GM18519 (cell line): Measurements from ENCODE around the gene CLIC5.

Experiments used
- ATAC-seq: cut with Tn5 transposase; IDR thresholded peaks from one replicate; pipeline ENCODE4 v1.9.1; 2021; ENCODE audit warnings: mild to moderate bottlenecking, moderate library complexity; ENCODE audit not compliant: unreplicated experiment, low FRiP score

Gene CLIC5

GRCh38 chr6:45900808-45901752 is 114.6 kb downstream of the CLIC5 start:
- no peak for ATAC-seq

GRCh38 chr6:45899683-45899946 is 116.0 kb downstream of the CLIC5 start:
- no peak for ATAC-seq

GRCh38 chr6:45898941-45899682 is 116.5 kb downstream of the CLIC5 start:
- ATAC-seq, result no peak

GRCh38 chr6:45896783-45897441 is 118.7 kb downstream of the CLIC5 start:
- ATAC-seq, result no peak

GRCh38 chr6:45895569-45895968 is 120.1 kb downstream of the CLIC5 start:
- ATAC-seq, result no peak

- no peak for ATAC-seq
These were observed 122.9 kb downstream of the CLIC5 start for GRCh38 chr6:45892696-45893245.

- ATAC-seq, result no peak
These were observed 123.5 kb downstream of the CLIC5 start for GRCh38 chr6:45892196-45892595.

- ATAC-seq, result no peak
These were observed 128.9 kb downstream of the CLIC5 start for GRCh38 chr6:45886776-45887175.

GRCh38 chr6:45884336-45884735 is 131.3 kb downstream of the CLIC5 start:
- no peak for ATAC-seq

- no peak for ATAC-seq
These were observed 133.0 kb downstream of the CLIC5 start for GRCh38 chr6:45882671-45883070.

GRCh38 chr6:45881705-45882467 is 133.8 kb downstream of the CLIC5 start:
- ATAC-seq, result no peak

GRCh38 chr6:45880676-45881075 is 135.0 kb downstream of the CLIC5 start:
- ATAC-seq, result no peak

- no peak for ATAC-seq
These were observed 135.5 kb downstream of the CLIC5 start for GRCh38 chr6:45880159-45880558.

- no peak for ATAC-seq
These were observed 137.6 kb downstream of the CLIC5 start for GRCh38 chr6:45877970-45878590.

- ATAC-seq, result no peak
These were observed 142.8 kb downstream of the CLIC5 start for GRCh38 chr6:45872827-45873365.

GRCh38 chr6:45870531-45870930 is 145.1 kb downstream of the CLIC5 start:
- ATAC-seq, result no peak

GRCh38 chr6:45864651-45865050 is 151.0 kb downstream of the CLIC5 start:
- no peak for ATAC-seq

GRCh38 chr6:45858691-45859090 is 157.0 kb downstream of the CLIC5 start:
- ATAC-seq, result no peak

GRCh38 chr6:45857827-45858226 is 157.8 kb downstream of the CLIC5 start:
- ATAC-seq, result no peak
